Adrenal gland (tissue), 5 donors: ENCODE results near the gene FAM181A.

Source experiments
- CTCF ChIP-seq, 6 experiments: fragments of 450-650 bp in 4 of 6; fragments of 200-600 bp in 2 of 6; sonication (generic) in 1 of 6; IDR thresholded peaks; 1 replicate in 5 of 6; 2 replicates in 1 of 6; pipeline versions ENCODE4 v1.5.1 to v1.8.0; 2016 to 2021; ENCODE audit warnings: antibody characterized with exemption in 6 of 6, mild to moderate bottlenecking in 2 of 6, moderate library complexity in 1 of 6
- POLR2A ChIP-seq, 2 donors: fragments of 450-650 bp; IDR thresholded peaks; one replicate each; pipeline ENCODE4 v1.6.1; 2017; ENCODE audit warnings: antibody characterized with exemption in 2 of 2, mild to moderate bottlenecking in 2 of 2, moderate library complexity in 1 of 2
- donor health status: DM: no; HTN: no; CAD: no.

GRCh38 chr14:93915070-93915705 is 12.0 kb upstream of the FAM181A start:
- no peak for TF ChIP-seq CTCF (IDR thresholded peaks at IDR 0.05)
- no peak for TF ChIP-seq POLR2A (IDR thresholded peaks at IDR 0.05)
